D721Med (cell line): ENCODE data around the gene RHCG.
A peak's percentile ranks its signal among the peaks of the same experiment; 100 is the strongest.

ENCODE experiments used
- DNase-seq: peaks from one replicate; pipeline ENCODE4 v3.0.0; 2011; ENCODE audit warnings: low spot score; ENCODE audit not compliant: insufficient read length
- FAIRE-seq: peaks from 2 replicates; lab custom pipeline; 2011; peaks lifted over from hg19 to GRCh38; lab: Jason Lieb, UNC
- CTCF ChIP-seq: IDR thresholded peaks from 2 replicates; pipeline ENCODE4 v1.5.1; 2012; ENCODE audit warnings: mild to moderate bottlenecking, control low read depth; ENCODE audit not compliant: insufficient read depth; ENCODE audit errors: missing control alignments

Gene RHCG

GRCh38 chr15:89494941-89495637, 1.3 kb downstream of the RHCG start:
- TF ChIP-seq CTCF: peak; percentile 27
- DNase-seq (no peak), FAIRE-seq (no peak)

GRCh38 chr15:89494031-89494430, 2.4 kb downstream of the RHCG start:
- no peak for FAIRE-seq
- no peak for TF ChIP-seq CTCF

GRCh38 chr15:89492934-89493631, 3.3 kb downstream of the RHCG start:
- no peak for TF ChIP-seq CTCF
- FAIRE-seq (no peak), DNase-seq (no peak)

More at GRCh38 chr15:89494031-89494430, 2.4 kb downstream of the RHCG start:
- no peak for DNase-seq

- FAIRE-seq: no peak
- DNase-seq: no peak
- peak; percentile 43 for TF ChIP-seq CTCF
Measured at GRCh38 chr15:89492111-89492641, 4.2 kb downstream of the RHCG start.

GRCh38 chr15:89490814-89491315, 5.5 kb downstream of the RHCG start:
- FAIRE-seq (no peak), DNase-seq (no peak)
- no peak for TF ChIP-seq CTCF

- DNase-seq (no peak), FAIRE-seq (no peak)
- TF ChIP-seq CTCF: no peak
Measured at GRCh38 chr15:89490081-89490813, 6.1 kb downstream of the RHCG start.
